Body of pancreas (tissue), 4 donors: ENCODE data around the gene SLC22A3.

Source experiments
- CTCF ChIP-seq, 7 experiments: fragments of 450-650 bp in 4 of 7; fragments of 200-600 bp in 3 of 7; sonication (generic) in 3 of 7; IDR thresholded peaks; one replicate each; pipeline ENCODE4 v1.5.1; 2016 to 2019; ENCODE audit warnings: antibody characterized with exemption in 7 of 7
- POLR2A ChIP-seq, 3 donors: fragments of 450-650 bp; IDR thresholded peaks; one replicate each; pipeline ENCODE4 v1.6.1; 2016; ENCODE audit warnings: antibody characterized with exemption in 3 of 3, mild to moderate bottlenecking in 2 of 3

- no peak for TF ChIP-seq CTCF (IDR thresholded peaks at IDR 0.05)
- TF ChIP-seq POLR2A (IDR thresholded peaks at IDR 0.05): no peak
Observed at GRCh38 chr6:160421854-160422253, 73.7 kb downstream of the SLC22A3 start.
